NCI-H1436 treated with DMSO at 0.1 percent for 48 hours (cell line): ENCODE measurements around the gene ZNF157.
A peak's percentile ranks its signal among the peaks of the same experiment; 100 is the strongest.
"Not testable (repeated sequence)": the region's sequence is repeated elsewhere in the genome, so short reads cannot be mapped to it uniquely, and the experiment has no call there.

Experiments used
- DNase-seq: peaks from one replicate; lab custom pipeline; 2025; lab: John Stamatoyannopoulos, UW

ZNF157 gene

GRCh38 chrX:47370278-47370677 lies at the start of gene ZNF157:
Gene ZNF157, plus strand, starts transcription at chrX:47370578. Its CDS starts 91 bp downstream, at chrX:47370669.
- DNase-seq: no peak

GRCh38 chrX:47321386-47321785 lies 49.0 kb upstream of the ZNF157 start:
- DNase-seq: no peak

- no peak for DNase-seq
These were observed 48.5 kb upstream of the ZNF157 start for GRCh38 chrX:47321823-47322371.

GRCh38 chrX:47327902-47328301 lies 42.5 kb upstream of the ZNF157 start:
- no peak for DNase-seq

GRCh38 chrX:47332729-47333128 lies 37.6 kb upstream of the ZNF157 start:
- not testable (repeated sequence) for DNase-seq

- no peak for DNase-seq
These were observed 18.7 kb upstream of the ZNF157 start for GRCh38 chrX:47351706-47352105.

GRCh38 chrX:47358387-47359065 lies 11.9 kb upstream of the ZNF157 start:
- no peak for DNase-seq

- no peak for DNase-seq
These were observed 9.8 kb upstream of the ZNF157 start for GRCh38 chrX:47360423-47361179.

GRCh38 chrX:47361538-47362511 lies 8.6 kb upstream of the ZNF157 start:
- peak; percentile 85 for DNase-seq

GRCh38 chrX:47366041-47366722 lies 4.2 kb upstream of the ZNF157 start:
- peak; percentile 67 for DNase-seq

- DNase-seq: no peak
These were observed 2.8 kb downstream of the ZNF157 start for GRCh38 chrX:47373198-47373597.

GRCh38 chrX:47380268-47380667 lies 9.9 kb downstream of the ZNF157 start:
- no peak for DNase-seq

GRCh38 chrX:47380837-47381236 lies 10.5 kb downstream of the ZNF157 start:
- not testable (repeated sequence) for DNase-seq

GRCh38 chrX:47384502-47384901 lies 14.1 kb downstream of the ZNF157 start:
- DNase-seq: peak; percentile 3

GRCh38 chrX:47390780-47391179 lies 20.4 kb downstream of the ZNF157 start:
- DNase-seq: no peak

- no peak for DNase-seq
These were observed 42.8 kb downstream of the ZNF157 start for GRCh38 chrX:47413179-47413594.

- DNase-seq: no peak
These were observed 49.9 kb downstream of the ZNF157 start for GRCh38 chrX:47420265-47420664.

- no peak for DNase-seq
These were observed 50.6 kb downstream of the ZNF157 start for GRCh38 chrX:47420962-47421361.

GRCh38 chrX:47422444-47422843 lies 52.1 kb downstream of the ZNF157 start:
- no peak for DNase-seq

GRCh38 chrX:47430925-47431324 lies 60.5 kb downstream of the ZNF157 start:
- DNase-seq: no peak

GRCh38 chrX:47446431-47446830 lies 76.1 kb downstream of the ZNF157 start:
- DNase-seq: no peak
